HAP-1 (cell line): ENCODE measurements around the gene THADA.

Experiments
- DNase-seq, 2 experiments: peaks; one replicate each; pipeline ENCODE4 v3.0.0-alpha.2; 2016 to 2020; ENCODE audit warnings: low spot score in 2 of 2
- H3K27me3 ChIP-seq: fragments of 250-450 bp; sonication (Bioruptor Pico); 2 replicates; pipeline ENCODE4 v1.5.1; 2020; ENCODE audit warnings: low read depth, mild to moderate bottlenecking, moderate library complexity
- H3K36me3 ChIP-seq: fragments of 250-450 bp; sonication (Bioruptor Pico); replicated peaks from 2 replicates; pipeline ENCODE4 v1.5.1; 2020; ENCODE audit warnings: mild to moderate bottlenecking
- H3K4me1 ChIP-seq: fragments of 250-450 bp; sonication (Bioruptor Pico); 2 replicates; pipeline ENCODE4 v1.5.1; 2020; ENCODE audit warnings: mild to moderate bottlenecking
- H3K4me3 ChIP-seq: fragments of 250-450 bp; sonication (Bioruptor Pico); 2 replicates; pipeline ENCODE4 v1.5.1; 2020; ENCODE audit warnings: mild to moderate bottlenecking, moderate library complexity
- H3K9me3 ChIP-seq: fragments of 250-450 bp; sonication (Bioruptor Pico); 2 replicates; pipeline ENCODE4 v1.5.1; 2020; ENCODE audit warnings: mild to moderate bottlenecking, moderate library complexity
- in situ Hi-C: fragments of 300-500 bp; cut with MboI; formaldehyde crosslinking; loops from 3 replicates; pipeline ENCODE4 v1.14.3; 2020; ENCODE audit warnings: low sequenced_read_pairs, inconsistent platforms, mixed read lengths

THADA gene

GRCh38 chr2:43474273-43474672, 121.6 kb downstream of the THADA start:
- Histone ChIP-seq H3K4me3 (no peak overlapping the region), H3K4me1 (peaks cover 11% of the 10 kb centered on the region), H3K36me3 (no peaks in the 10 kb centered on the region), H3K9me3 (no peaks in the 10 kb centered on the region), H3K27me3 (no peaks in the 10 kb centered on the region)
- in situ Hi-C loops: no loop called here
- DNase-seq: no peak

- DNase-seq: no peak
- in situ Hi-C loops: no loop called here
- Histone ChIP-seq H3K4me1 (peaks cover 15% of the 10 kb centered on the region), H3K27me3 (no peaks in the 10 kb centered on the region), H3K4me3 (no peak overlapping the region), H3K36me3 (no peaks in the 10 kb centered on the region), H3K9me3 (no peaks in the 10 kb centered on the region)
These were observed 122.1 kb downstream of the THADA start for GRCh38 chr2:43473767-43474166.

GRCh38 chr2:43472527-43473194, 123.2 kb downstream of the THADA start:
- in situ Hi-C loops: no loop called here
- Histone ChIP-seq H3K4me1 (peaks cover 16% of the 10 kb centered on the region), H3K27me3 (no peaks in the 10 kb centered on the region), H3K36me3 (no peaks in the 10 kb centered on the region), H3K9me3 (no peaks in the 10 kb centered on the region), H3K4me3 (no peak overlapping the region)
- no peak for DNase-seq

GRCh38 chr2:43469713-43470112, 126.1 kb downstream of the THADA start:
- H3K27me3 ChIP-seq: no peaks in the 10 kb centered on the region
- peak in 1 of 2 experiments; percentile 19 for DNase-seq
- in situ Hi-C loops: no loop called here
- no peak overlapping the region for H3K4me3 ChIP-seq
- no peaks in the 10 kb centered on the region for H3K36me3 ChIP-seq
- peaks cover 16% of the 10 kb centered on the region for H3K4me1 ChIP-seq
- H3K9me3 ChIP-seq: no peaks in the 10 kb centered on the region

- in situ Hi-C loops: no loop called here
These were observed 126.7 kb downstream of the THADA start for GRCh38 chr2:43469094-43469493.

GRCh38 chr2:43467891-43468290, 127.9 kb downstream of the THADA start:
- Histone ChIP-seq H3K4me3 (no peak overlapping the region), H3K36me3 (no peaks in the 10 kb centered on the region), H3K4me1 (peaks cover 20% of the 10 kb centered on the region), H3K9me3 (no peaks in the 10 kb centered on the region), H3K27me3 (no peaks in the 10 kb centered on the region)
- in situ Hi-C loops: no loop called here
- no peak for DNase-seq

More at GRCh38 chr2:43469094-43469493, 126.7 kb downstream of the THADA start:
- H3K36me3 ChIP-seq: no peaks in the 10 kb centered on the region
- peaks cover 16% of the 10 kb centered on the region for H3K4me1 ChIP-seq
- no peak overlapping the region for H3K4me3 ChIP-seq
- no peaks in the 10 kb centered on the region for H3K9me3 ChIP-seq
- peak in 1 of 2 experiments; percentile 62 for DNase-seq
- no peaks in the 10 kb centered on the region for H3K27me3 ChIP-seq

GRCh38 chr2:43465234-43465633, 130.6 kb downstream of the THADA start:
- H3K4me1 ChIP-seq: peaks cover 20% of the 10 kb centered on the region
- in situ Hi-C loops: no loop called here
- no peak overlapping the region for H3K4me3 ChIP-seq
- no peaks in the 10 kb centered on the region for H3K27me3 ChIP-seq
- no peaks in the 10 kb centered on the region for H3K9me3 ChIP-seq
- no peaks in the 10 kb centered on the region for H3K36me3 ChIP-seq
- DNase-seq: no peak

- Histone ChIP-seq H3K9me3 (no peaks in the 10 kb centered on the region), H3K27me3 (no peaks in the 10 kb centered on the region), H3K4me3 (no peak overlapping the region), H3K36me3 (no peaks in the 10 kb centered on the region), H3K4me1 (peaks cover 16% of the 10 kb centered on the region)
- DNase-seq: no peak
- in situ Hi-C loops: no loop called here
These were observed 131.2 kb downstream of the THADA start for GRCh38 chr2:43464590-43464989.

- H3K9me3 ChIP-seq: no peaks in the 10 kb centered on the region
- no peak overlapping the region for H3K4me3 ChIP-seq
- DNase-seq: no peak
- no peaks in the 10 kb centered on the region for H3K27me3 ChIP-seq
- H3K4me1 ChIP-seq: peaks cover 4% of the 10 kb centered on the region; the same call in 1 of the 2 replicates
- H3K36me3 ChIP-seq: no peaks in the 10 kb centered on the region
- in situ Hi-C loops: no loop called here
These were observed 132.8 kb downstream of the THADA start for GRCh38 chr2:43462866-43463641.

- Histone ChIP-seq H3K27me3 (no peaks in the 10 kb centered on the region), H3K4me3 (no peak overlapping the region), H3K36me3 (no peaks in the 10 kb centered on the region), H3K9me3 (no peaks in the 10 kb centered on the region), H3K4me1 (peaks cover 4% of the 10 kb centered on the region; the same call in 1 of the 2 replicates)
- DNase-seq: no peak
- in situ Hi-C loops: no loop called here
These were observed 134.3 kb downstream of the THADA start for GRCh38 chr2:43461453-43462073.

- in situ Hi-C loops: no loop called here
- no peak overlapping the region for H3K4me3 ChIP-seq
- peaks cover 4% of the 10 kb centered on the region; the same call in 1 of the 2 replicates for H3K4me1 ChIP-seq
- no peaks in the 10 kb centered on the region for H3K9me3 ChIP-seq
- H3K27me3 ChIP-seq: no peaks in the 10 kb centered on the region
- no peak for DNase-seq
- no peaks in the 10 kb centered on the region for H3K36me3 ChIP-seq
These were observed 135.1 kb downstream of the THADA start for GRCh38 chr2:43460611-43461365.

- H3K27me3 ChIP-seq: no peaks in the 10 kb centered on the region
- H3K4me1 ChIP-seq: peaks cover 4% of the 10 kb centered on the region; the same call in 1 of the 2 replicates
- H3K4me3 ChIP-seq: no peak overlapping the region
- in situ Hi-C loops: no loop called here
- no peaks in the 10 kb centered on the region for H3K9me3 ChIP-seq
- no peak for DNase-seq
- H3K36me3 ChIP-seq: no peaks in the 10 kb centered on the region
These were observed 135.7 kb downstream of the THADA start for GRCh38 chr2:43460174-43460546.

- DNase-seq: no peak
- Histone ChIP-seq H3K9me3 (no peaks in the 10 kb centered on the region), H3K36me3 (no peaks in the 10 kb centered on the region), H3K4me3 (no peak overlapping the region), H3K27me3 (no peaks in the 10 kb centered on the region), H3K4me1 (peaks cover 4% of the 10 kb centered on the region; the same call in 1 of the 2 replicates)
- in situ Hi-C loops: no loop called here
These were observed 136.2 kb downstream of the THADA start for GRCh38 chr2:43459446-43460173.
